ENCODE results near the gene NKAIN2.

GRCh38 chr6:124027392-124027791 lies 223.7 kb downstream of the NKAIN2 start:
- TF ChIP-seq CTCF (IDR thresholded peaks at IDR 0.05; ENCODE audit: low read length): no peak
- no peak for TF ChIP-seq EZH2 (optimal IDR thresholded peaks at IDR 0.05; ENCODE audit: low read depth, low read length)
